ENCODE data around the gene ZNF808.

- no peak for TF ChIP-seq CTCF (IDR thresholded peaks at IDR 0.05)
- TF ChIP-seq POLR2A (IDR thresholded peaks at IDR 0.05) = no peak
Observed at GRCh38 chr19:52507266-52507665, 20.2 kb upstream of the ZNF808 start.
